ENCODE data around the gene FNDC7. TPM values are rescaled to one million over a fixed set of nuclear protein-coding genes. Genes with fewer than 3 reads are reported as not detected.

FNDC7 gene
- total and polyA plus RNA-seq, 12 donors = 0.03 to 0.71 (median 0.17) TPM; not detected in 6

DNA sequence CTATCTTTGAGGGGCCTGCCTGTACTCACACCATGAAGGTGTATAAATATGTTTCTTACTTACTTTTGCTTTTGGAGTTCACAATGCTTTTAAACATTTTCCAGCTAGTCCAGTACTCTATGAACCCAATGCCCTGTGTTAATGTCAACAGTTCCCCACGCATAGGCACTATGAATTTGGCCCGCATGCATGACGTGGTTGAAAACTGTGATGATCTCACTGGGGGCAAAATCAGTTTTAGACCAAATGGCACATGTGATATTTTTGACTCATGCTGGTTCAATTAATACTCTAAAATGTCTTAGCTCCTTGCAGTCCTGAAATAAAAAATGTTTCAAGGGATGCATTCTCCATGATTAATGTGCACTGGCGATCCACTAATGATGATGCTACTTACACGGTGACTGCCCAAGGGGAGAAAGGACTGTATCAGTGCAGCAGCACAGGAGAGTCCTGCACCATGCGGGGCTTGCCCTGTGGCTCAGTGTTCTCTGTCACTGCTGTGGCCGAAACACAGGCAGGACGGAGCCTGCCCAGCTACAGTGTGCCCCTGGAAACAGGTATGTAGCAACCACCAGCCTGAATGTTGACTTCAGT is 15.7 kb downstream of the FNDC7 start:
- no peak overlapping the region for H3K27ac ChIP-seq
- H3K4me1 ChIP-seq (replicated peaks in 1 of 2) = no peaks in the 10 kb centered on the region
- H3K9me3 ChIP-seq (replicated peaks in 1 of 3) = no peaks in the 10 kb centered on the region
- H3K36me3 ChIP-seq (replicated peaks in 1 of 2) = no peaks in the 10 kb centered on the region
- TF ChIP-seq POLR2A (IDR thresholded peaks at IDR 0.05) = no peak
- TF ChIP-seq, protein P1, sequence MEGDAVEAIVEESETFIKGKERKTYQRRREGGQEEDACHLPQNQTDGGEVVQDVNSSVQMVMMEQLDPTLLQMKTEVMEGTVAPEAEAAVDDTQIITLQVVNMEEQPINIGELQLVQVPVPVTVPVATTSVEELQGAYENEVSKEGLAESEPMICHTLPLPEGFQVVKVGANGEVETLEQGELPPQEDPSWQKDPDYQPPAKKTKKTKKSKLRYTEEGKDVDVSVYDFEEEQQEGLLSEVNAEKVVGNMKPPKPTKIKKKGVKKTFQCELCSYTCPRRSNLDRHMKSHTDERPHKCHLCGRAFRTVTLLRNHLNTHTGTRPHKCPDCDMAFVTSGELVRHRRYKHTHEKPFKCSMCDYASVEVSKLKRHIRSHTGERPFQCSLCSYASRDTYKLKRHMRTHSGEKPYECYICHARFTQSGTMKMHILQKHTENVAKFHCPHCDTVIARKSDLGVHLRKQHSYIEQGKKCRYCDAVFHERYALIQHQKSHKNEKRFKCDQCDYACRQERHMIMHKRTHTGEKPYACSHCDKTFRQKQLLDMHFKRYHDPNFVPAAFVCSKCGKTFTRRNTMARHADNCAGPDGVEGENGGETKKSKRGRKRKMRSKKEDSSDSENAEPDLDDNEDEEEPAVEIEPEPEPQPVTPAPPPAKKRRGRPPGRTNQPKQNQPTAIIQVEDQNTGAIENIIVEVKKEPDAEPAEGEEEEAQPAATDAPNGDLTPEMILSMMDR (IDR thresholded peaks at IDR 0.05) = no peak
- no peaks in the 10 kb centered on the region for H3K27me3 ChIP-seq
- no peak overlapping the region for H3K4me3 ChIP-seq
- WGBS, 4 donors = 78 to 88% (median 81%) methylated on average over 8 of the region's 8 CpGs
- intact Hi-C loops (cut with DNase I) = no loop called here
- no peak for DNase-seq

DNA sequence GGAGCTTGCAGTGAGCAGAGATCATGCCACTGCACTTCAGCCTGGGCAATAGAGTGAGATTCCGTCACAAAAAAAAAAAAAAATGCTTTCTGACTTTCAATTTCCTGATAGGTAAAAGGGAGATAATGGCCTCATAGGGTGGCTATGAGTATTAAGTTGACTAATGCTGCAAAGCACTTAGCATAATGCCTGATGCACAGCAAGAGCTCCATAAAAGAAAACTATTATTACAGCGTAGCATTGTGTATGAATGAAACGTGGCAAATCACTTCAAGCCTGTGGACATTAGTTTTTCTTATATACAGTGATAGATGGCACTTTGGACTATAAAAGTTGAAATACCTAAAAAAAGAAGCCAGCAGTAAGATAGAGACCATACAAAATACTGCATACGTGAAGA is 16.8 kb downstream of the FNDC7 start:
- no peak for DNase-seq
- Histone ChIP-seq H3K36me3 (replicated peaks in 1 of 2) (no peaks in the 10 kb centered on the region), H3K4me1 (replicated peaks in 1 of 2) (no peaks in the 10 kb centered on the region), H3K27me3 (no peaks in the 10 kb centered on the region), H3K4me3 (no peak overlapping the region), H3K27ac (no peak overlapping the region), H3K9me3 (replicated peaks in 1 of 3) (no peaks in the 10 kb centered on the region)
- TF ChIP-seq, protein P1 (IDR thresholded peaks at IDR 0.05) = no peak
- TF ChIP-seq POLR2A (IDR thresholded peaks at IDR 0.05) = no peak
- WGBS, 4 donors = 83 to 91% (median 84%) methylated on average over 4 of the region's 4 CpGs
- intact Hi-C loops (cut with DNase I) = no loop called here

DNA sequence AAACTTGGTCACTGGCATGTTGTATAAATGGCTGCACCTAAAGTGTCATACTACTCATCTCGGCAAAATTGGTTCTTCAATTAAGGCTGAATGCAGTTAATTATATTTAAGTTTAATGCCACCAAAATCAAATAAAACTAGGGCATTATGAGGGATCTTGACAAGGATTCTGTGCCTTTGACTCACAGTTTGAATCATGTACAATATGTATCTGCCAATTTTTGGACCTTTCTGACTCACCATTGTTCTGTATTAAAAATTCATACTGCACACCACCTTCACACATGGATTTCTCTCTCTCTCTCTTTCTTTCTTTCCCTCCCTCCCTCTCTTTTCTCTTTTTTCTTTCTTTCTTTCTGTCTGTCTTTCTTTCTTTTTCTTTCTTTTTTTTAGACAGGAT is 19.7 kb downstream of the FNDC7 start:
- H3K4me1 ChIP-seq (replicated peaks in 1 of 2) = no peaks in the 10 kb centered on the region
- TF ChIP-seq POLR2A (IDR thresholded peaks at IDR 0.05) = no peak
- TF ChIP-seq, protein P1 (IDR thresholded peaks at IDR 0.05) = no peak
- no peak overlapping the region for H3K27ac ChIP-seq
- no peak overlapping the region for H3K4me3 ChIP-seq
- intact Hi-C loops (cut with DNase I) = no loop called here
- H3K27me3 ChIP-seq = no peaks in the 10 kb centered on the region
- H3K9me3 ChIP-seq (replicated peaks in 1 of 3) = no peaks in the 10 kb centered on the region
- no peak for DNase-seq
- no peaks in the 10 kb centered on the region for H3K36me3 ChIP-seq (replicated peaks in 1 of 2)
- 80 to 95% (median 87%) methylated on average over 1 of the region's 1 CpG for WGBS, 4 donors

DNA sequence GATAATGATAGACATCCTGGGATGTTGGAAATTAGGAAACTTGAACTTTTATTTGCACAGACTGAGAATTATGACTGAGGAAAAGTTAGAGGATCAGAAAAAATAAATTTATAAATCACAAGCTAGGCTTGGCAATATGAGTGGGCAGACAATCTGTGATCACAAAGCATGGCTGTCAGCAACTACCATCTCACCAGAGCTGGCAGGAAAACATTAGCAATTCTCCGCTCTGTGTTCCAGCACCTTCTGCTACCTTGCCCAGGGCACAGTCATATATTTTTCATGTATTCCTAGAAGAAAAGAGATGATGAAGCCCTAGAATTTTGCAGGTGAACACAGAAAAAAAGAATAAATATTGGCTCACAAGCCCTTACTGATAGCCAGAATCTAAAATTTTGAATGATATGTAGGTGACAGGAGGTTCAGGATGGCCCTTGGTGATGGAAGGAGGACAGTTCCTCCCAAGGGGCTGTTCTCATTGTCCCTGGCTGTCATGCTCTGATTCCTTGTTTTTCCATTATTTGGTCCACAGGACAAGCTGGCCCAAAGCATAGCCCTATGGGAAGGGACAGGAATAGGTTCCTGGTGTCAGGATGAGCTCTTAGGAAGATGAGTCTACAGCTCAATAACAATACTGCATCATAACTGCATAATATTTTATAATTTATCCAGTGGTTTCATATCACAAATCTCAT is 21.6 kb downstream of the FNDC7 start:
- H3K4me1 ChIP-seq (replicated peaks in 1 of 2) = no peaks in the 10 kb centered on the region
- WGBS, 4 donors = 93 to 100% (median 99%) methylated on average over 1 of the region's 1 CpG
- H3K27ac ChIP-seq = no peak overlapping the region
- no peak for TF ChIP-seq POLR2A (IDR thresholded peaks at IDR 0.05)
- TF ChIP-seq, protein P1 (IDR thresholded peaks at IDR 0.05) = no peak
- H3K27me3 ChIP-seq = no peaks in the 10 kb centered on the region
- no peak overlapping the region for H3K4me3 ChIP-seq
- intact Hi-C loops (cut with DNase I) = no loop called here
- DNase-seq = no peak
- no peaks in the 10 kb centered on the region for H3K36me3 ChIP-seq (replicated peaks in 1 of 2)
- no peaks in the 10 kb centered on the region for H3K9me3 ChIP-seq (replicated peaks in 1 of 3)

Data from adrenal gland (tissue), 12 donors.